Measurements from ENCODE around the gene VSTM4.

Gene VSTM4

GRCh38 chr10:48968036-48968435, 147.3 kb downstream of the VSTM4 start:
- no peak for TF ChIP-seq CTCF (conservative IDR thresholded peaks at IDR 0.05; ENCODE audit: low read depth, low read length)
- no peak for DNase-seq (ENCODE audit: low read depth)
- H3K4me3 ChIP-seq (ENCODE audit: low read depth, low read length) = no peak overlapping the region

GRCh38 chr10:48965460-48965859, 149.9 kb downstream of the VSTM4 start:
- no peak for TF ChIP-seq CTCF (conservative IDR thresholded peaks at IDR 0.05; ENCODE audit: low read depth, low read length)
- no peak overlapping the region for H3K4me3 ChIP-seq (ENCODE audit: low read depth, low read length)
- DNase-seq (ENCODE audit: low read depth) = no peak
